Stimulated activated CD4-positive, alpha-beta T cell treated with anti-CD3 and anti-CD28 coated beads, Interleukin-2, amount 100 ng/mL, for 4 hours (primary cell): ENCODE measurements around the gene TPD52L1.

Experiments
- DNase-seq: peaks from one replicate; pipeline ENCODE4 v3.0.0-alpha.2; 2020; ENCODE audit warnings: low read depth

The TPD52L1 gene

DNA sequence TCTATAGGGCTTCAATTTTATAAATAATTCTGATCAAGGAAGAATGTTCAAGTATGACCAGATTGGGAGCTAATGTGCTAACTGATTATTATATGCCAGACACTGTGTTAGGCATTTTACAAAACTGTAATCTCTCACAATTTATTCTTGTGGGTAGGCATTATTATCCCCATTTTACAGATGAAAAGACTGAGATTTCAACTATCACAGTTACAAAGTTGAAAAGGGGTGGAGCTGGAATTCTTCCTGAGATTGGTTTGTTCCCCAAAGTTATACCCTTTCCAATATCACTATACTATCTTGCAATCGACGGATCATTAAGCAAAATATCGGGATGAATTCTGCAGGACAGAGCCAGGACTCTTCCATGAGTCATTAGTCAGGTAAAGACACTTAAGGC, 57.1 kb downstream of the TPD52L1 start:
- no peak for DNase-seq

DNA sequence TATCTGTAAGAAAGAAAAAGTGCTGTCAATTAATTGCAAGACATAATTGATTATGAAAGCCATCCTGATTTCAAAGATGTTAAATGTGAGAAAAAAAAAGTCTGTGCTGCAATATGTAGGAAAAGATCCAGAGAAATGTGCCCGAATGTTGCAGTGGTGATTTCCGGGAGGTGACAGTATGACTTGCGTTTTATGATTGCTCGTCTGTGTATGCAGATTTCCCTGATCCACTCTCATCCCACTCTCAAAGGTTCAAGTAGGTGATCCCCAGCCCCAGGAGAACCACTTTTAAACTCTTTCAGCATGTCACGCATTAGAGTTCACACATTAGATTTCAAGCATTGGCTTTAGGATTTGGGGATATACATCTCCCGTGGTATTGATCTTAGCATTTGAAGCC, 57.8 kb downstream of the TPD52L1 start:
- DNase-seq = no peak

DNA sequence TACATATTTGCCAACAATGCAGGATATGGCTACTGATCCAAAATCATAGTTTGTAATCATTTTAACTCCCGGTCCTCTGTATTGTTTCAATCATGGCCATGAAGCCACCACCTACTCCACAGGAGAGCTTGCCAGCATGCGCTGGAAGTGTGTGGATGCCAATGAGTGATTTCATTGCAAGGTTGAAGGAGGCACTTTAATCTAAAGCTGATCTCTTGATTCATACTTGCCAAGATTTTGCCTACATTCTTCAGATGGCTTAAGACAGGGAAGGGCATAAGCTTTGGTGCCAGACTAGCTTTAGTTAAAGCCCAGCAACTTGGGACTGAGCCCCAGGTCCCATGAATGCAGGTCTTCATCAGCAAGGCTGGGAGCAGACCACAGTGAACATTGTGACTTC, 58.8 kb downstream of the TPD52L1 start:
- DNase-seq = no peak

DNA sequence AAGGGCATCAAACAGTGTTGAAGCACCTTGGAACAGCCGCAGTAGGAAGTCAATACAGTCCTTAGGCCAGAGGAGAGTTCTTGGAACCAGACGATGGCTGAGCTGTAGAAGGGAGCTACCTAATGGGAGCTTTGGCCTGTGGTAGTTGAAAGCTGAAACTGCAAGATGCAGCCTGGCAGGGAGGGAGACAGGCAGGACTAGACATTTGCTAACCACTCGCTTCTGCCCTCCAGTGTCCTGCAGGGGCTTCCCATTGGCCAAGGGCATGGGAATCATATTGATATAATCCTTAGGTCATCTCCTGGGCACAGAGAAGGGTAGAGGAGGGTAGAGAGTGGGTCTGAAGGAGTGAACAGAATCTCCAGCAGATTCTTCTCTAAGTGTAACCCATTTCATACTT, 60.4 kb downstream of the TPD52L1 start:
- no peak for DNase-seq

DNA sequence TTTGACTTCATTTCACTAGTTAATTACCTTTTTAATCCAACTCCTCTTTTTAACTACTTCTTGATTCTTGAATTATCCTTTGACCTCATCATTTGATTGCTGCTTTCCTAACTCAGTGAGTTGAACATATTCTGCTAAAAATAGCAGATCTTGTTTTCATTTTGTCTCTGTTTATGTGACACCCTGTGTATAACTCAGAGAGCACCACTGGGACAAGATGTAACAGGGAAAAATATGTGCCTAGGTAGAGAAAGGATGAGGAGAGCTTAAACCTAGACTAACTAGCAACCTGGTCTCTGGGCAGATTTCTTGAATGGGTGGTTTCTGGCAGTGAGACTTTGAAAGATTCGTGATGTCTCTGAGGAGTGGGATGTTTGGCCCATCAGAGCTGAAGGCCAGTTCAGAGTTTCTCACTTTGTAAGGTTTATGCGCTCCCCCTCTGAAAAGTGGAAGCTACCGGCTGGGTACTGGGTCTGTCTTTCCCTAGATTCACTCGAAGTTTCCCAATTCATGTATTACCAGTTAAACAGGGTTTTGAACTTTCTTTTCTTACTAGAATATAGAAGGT, 61.8 kb downstream of the TPD52L1 start:
- DNase-seq = no peak

DNA sequence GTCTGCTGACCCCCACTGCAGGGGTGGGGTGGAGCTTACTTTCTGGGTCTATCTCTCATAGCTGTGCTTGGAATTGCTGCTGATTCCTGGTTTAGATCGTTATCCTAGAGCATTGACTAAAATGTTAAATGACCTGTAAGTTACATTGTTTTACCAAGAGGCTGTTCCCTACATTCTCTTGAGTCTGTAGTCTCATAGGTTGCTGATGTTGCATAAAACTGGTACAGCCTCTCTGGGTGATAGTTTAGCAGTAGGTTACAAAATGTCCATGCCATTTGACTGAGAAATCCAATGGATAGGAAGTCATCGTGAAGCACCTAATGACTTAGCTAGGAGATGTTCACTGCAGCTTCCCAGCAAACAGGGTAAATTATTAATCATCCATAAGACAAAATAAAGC, 62.4 kb downstream of the TPD52L1 start:
- DNase-seq = no peak

DNA sequence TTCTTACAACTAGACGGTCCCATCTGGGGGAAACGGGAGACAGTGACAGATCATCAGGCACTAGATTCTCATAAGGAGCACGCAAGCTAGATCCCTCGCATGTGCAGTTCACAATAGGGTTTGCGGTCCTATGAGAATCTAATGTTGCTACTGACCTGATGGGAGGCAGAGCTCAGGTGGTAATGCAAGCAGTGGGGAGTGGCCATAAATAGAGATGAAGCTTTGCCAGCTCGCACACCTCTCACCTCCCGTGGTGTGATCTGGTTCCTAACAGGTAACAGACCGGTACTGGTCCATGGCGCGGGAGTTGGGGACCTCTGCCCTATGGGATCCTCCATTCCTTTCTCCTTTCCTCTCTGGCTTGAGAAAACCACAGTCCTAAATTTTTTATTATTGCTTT, 63.8 kb downstream of the TPD52L1 start:
- DNase-seq = no peak

DNA sequence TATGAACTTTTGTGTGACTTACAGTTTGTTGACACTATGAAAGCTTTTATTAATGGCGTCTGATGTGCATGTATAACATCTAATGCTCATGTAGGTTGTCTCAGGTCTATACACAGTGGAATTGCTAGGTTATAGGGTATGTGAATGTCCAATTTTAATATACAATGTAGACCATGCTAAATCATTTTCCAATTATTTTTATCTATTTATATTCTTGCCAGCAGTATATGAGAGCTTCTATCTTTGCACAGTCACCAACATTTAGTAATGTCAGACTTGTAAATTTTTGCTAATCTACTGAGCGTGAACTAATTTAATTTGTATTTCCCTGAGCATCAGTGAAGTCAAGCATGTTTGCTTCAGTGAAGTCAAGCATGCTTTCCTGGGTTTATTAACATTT, 64.4 kb downstream of the TPD52L1 start:
- DNase-seq = no peak

DNA sequence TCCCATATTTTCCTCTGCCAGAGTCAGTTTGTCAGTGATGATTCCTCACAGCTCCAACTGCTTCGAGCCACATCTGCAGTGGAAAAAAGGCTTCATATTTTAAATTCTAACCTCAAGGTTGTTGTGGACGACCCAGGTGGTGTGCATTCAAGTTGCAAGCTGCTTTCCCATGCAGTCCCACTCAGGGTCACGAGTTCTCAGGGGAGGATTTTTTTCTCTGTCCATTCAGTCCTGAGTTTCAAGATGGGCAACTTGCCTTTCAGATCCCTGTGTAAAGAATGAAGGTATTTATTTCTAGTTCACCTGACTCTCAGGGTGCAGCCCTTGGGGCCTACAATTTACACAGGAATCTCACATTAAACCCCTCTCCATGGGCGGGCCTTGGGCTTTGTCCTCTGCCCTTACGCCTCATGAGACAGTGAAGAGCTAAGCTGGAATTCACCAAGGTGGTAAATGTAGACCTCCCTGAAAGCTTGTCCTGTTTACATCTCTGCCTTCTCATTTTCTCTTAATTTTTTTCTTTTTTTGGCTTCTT, 65.9 kb downstream of the TPD52L1 start:
- no peak for DNase-seq

DNA sequence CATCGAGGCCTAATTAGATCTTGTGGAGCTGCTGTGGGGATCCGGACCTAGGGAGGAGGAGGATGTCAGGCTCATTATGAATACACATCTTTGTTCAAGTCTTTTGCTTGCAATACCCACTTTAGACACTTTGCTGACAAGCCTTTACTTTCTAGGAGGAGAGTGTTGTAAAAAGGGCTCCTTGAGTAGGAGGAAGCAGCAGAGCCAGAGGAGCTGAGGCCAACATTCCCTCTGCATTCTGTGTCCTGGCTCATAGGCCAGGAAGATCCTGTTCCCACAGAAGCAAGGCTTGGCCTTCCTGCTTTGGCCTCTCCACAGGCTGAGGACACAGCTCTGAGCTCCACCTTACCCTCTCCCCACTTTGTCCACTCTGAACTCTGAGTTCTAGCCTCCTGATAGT, 67.1 kb downstream of the TPD52L1 start:
- no peak for DNase-seq

DNA sequence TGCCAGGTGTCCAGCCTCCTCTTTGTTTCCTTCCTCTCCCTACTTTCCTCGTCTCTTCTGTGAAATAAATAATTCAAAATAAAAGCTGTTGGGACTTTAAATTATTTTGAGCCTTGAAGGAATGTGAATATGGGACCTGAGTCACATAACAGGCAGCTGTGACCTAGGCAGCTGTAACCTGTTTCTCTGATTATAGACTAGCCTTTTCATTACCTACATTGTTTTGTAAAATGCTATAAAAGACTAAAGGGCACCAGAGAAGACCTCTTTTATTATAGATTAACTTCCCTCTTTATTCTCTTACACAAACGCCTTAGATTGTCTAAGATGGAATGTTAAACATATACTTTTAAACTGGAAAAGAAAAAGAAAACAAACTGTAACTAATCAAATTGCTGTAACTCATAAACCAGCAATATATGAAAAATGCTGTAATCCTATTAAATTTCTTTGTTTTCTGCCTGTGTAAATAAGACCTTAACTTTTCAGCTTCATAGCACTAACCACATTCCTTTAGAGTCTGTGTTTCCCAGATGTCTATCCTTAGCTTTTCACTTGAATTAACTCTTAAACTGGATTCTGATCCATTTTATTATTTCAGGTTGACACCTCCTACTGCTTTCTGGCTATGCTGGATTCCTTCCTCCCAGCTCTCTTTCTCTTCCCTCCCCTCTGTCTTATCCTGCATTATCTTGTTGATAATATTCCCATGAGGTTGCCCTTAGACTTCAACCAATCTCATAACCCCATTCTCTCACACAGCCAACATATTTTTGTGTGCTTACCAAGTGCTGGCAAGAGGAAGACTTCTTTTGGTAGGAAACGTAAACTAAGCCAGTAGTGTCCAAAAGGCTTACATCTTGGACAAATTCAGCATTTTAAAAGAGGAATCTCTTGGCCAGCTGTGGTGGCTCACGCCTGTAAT, 69.2 kb downstream of the TPD52L1 start:
- DNase-seq = no peak

DNA sequence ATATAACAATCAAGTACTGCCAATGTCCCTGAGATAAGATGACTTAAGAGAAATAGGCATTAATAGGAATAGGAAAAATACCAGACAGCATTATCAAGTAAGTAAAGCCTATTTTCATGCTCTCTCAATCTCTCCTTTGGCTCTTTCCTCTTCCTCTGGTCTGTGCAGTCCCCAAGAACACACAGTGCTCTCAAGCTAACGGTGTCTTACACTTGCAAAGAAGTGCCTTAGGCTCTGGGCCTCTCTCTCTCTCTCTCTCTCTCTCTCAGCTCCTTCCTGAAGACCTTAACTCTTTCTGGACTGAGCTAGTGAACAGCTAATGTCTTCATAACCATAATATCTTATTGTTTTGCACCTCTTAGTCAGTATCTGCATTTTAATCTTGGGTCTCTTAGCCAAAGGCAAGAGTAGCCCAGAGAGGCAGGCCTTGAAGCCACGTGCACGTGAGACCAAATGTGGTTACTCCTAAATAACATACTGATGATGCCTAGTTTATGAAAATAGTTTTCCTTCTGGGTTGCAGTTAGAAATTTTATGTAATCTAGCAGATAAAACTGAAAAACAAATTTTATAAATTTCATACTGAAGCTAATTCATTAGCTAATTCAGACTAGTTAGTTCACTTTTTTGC, 70.8 kb downstream of the TPD52L1 start:
- no peak for DNase-seq

DNA sequence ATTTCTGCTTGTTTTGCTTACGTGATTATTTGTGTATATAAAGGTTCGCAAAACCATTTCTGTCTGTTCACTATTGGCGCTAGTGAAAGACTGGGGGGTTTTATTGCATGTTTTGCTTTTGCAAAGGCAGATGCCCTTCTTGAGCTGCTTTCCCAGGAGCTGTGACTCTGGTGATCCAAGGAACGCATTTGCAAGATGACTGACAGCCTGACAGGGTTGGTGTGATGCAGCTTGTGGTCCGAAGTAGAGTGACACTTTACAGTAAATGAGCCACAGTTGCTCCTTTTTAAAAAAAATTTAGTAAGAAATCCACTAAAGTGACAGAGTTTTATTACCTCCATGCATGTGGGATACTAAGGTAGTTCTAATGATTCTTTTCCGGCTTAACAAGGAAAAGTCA, 73.7 kb downstream of the TPD52L1 start:
- DNase-seq = no peak

DNA sequence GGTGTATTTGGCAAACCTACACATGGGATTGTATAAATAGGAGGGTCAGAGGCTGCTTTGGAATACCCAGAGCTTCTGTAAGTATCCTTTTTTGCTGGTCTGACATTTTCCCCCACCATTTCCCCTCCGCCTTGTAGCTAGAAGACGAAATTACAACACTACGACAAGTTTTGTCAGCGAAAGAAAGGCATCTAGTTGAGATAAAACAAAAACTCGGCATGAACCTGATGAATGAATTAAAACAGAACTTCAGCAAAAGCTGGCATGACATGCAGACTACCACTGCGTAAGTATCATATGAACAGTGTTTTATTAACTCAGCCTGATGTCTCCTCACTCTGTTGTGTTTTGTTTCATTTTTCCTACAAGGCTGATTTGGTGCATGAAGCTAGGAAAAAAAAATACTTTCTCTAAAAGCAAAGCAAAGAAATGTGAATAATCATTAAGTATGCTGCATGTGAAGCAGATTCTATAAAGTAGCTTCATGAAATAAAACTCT, 75.5 kb downstream of the TPD52L1 start:
- no peak for DNase-seq

DNA sequence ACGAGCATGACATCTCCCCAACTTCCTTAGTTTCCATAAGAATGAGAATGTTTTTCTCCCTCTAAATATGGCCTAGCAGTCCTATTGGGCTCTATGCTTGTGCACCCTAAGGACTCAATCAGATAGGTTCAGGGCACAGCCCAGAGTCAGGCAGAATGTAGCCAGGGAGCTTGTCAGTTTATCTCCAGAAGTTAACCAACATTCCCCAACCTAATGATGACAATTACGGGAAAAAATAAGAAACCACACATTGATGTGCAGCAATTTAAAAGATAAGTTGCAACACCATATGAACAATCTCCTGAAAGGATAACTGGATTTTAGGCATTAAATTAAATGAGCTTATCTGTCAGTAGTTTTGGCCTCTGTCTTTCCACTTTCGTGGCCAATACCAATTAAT, 77.1 kb downstream of the TPD52L1 start:
- no peak for DNase-seq

DNA sequence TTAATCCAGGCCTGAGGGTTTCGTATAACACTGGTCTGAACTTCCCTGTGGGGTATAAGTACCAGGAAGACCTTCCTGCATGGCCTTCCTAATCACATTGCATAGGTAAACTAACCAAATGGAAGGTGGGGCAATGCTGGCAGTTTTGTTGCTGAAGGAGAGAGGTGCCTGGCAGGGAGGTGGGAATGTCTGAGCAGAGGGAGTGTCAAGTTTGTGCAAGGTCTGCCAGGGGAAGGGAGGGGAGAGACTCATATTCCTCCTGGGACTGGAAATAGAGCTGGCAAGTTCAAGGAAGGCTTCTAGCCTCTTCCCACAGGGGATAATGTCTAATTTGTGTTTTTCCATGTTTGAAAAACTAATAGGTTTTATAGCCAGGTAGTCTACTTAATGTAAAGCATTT, 77.6 kb downstream of the TPD52L1 start:
- DNase-seq = no peak

DNA sequence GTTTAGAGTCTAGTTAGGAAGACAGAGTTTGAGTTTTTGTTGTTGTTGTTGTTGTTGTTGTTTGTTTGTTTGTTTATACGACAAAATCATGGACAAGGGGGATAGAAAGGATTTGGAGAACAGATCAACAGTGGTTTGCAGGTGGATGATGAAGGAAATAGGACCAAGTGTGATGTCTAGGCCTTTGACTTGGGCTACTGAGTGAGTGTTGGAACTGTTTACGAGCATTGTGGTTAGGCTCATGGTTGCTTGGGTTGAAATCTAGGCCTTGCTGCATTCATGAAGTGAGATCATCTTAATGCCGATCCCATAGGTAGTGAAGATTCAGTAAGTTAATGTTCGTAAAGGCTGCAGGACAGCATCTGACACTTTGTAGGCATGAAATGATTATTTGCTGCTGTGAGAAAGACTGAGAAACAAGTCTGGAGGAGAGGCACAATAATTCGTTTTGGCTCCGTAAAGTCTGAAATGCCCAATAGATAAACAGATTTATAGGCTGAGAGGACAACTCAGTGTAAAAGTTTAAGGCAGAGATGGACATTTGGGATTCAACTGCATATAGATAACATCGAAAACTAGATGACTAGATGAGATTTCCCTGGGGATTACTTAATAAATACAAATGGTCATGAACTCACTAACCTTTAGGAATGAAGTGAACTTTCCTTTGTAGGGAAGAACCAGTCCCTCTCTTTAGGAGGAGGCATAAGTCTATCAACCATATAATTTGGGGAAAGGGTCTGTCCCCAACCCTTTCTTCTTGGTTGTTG, 78.2 kb downstream of the TPD52L1 start:
- no peak for DNase-seq

DNA sequence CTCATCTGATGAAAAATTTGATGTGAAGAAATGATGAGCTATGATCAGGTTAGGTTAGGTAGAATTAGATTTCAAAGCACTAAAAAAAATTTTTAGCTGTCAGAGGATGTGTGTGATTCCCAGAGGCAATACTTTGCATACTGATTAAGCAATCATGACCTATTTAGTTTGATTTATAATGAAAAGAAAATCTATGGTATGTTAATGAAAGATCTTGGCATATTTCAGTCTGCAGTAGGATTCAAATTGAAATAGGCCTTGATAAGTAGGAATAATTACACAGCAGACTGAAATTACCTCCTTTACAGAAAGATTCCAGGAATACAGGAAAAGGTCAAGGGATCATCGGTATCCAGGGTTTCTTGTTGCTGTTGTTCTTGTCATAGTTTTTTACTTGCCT, 78.9 kb downstream of the TPD52L1 start:
- DNase-seq = no peak

DNA sequence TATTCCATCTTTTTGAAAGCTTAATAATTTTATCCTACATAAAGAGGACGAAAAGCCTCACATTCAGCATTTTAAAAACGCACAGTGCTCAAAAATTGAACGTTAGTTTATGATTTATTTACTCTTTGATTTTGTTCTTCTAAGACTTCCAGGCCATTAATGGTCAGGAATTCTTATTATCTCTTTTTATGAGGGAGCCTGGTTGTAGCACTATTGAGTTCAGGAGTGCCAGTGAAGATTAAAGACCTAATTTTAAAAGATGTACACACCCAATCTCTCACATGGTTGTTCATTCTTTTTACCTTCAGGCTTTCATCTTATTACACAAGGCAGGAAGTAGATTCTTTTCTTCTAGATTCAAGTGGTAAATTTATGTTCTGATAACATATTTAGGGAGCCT, 79.6 kb downstream of the TPD52L1 start:
- DNase-seq = no peak

DNA sequence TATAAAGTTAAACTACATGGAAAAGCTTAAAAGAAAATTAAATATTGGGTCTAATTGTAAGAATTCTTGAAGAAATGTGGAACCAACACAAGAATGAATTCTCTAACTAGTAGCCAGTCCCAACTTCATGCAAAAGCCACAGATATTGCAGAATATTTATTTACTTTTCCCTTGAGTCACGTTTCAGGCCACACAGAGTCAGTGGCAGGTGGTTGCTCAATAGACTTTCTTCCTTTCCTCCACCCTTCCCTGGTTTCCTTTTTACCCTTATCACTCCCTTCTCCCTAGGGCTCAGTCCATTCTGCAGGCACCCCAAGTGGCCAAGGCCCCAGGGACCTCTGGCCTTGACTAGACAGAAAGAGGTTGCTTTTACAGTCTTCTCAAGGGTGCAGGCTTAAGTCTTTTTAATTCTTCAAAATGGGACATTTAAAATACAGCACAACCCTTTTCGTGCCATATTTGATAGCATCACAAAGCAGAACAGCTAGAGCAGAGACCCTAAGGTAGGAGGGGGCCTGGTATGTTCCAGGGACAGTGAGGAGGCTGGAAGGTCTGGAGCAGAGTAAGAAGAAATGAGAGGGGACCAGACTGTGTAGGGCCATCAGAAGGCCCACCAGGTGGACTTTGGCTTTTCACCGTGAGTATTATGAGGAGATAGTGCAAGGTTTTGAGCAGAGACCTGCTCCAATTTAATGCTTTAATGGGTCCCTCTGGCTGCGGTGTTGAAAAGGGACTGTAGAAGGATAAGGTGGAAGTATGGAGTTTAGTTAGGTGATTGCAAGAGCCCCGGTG, 83.2 kb downstream of the TPD52L1 start:
- DNase-seq = no peak

DNA sequence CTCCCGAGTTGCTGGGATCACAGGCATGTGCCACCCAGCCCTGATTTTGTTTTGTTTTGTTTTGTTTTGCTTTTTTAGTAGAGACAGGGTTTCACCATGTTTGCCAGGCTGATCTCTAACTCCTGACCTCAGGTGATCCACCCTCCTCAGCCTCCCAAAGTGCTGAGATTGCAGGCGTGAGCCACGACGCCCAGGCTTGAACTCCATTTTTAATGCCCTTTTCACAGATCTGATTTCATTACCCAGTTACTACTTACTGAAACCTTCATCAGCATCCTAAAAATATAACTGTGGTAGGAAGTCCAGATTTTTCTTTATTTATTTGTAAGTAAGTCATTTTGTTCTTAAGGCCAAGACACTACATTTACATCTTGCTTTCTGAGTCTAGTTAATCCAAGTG, 84.2 kb downstream of the TPD52L1 start:
- DNase-seq = no peak
